SK-N-SH treated with all-trans-retinoic acid at 6 μM for 48 hours (cell line): Measurements from ENCODE around the gene TMEM30A.

ENCODE experiments used
- ATAC-seq: fragments of 200-7000 bp; cut with Tn5 transposase; 3 replicates; pipeline ENCODE4 v1.9.1; 2020; ENCODE audit warnings: mild to moderate bottlenecking, moderate library complexity
- ARNTL ChIP-seq: fragments of 450-650 bp; formaldehyde crosslinking; IDR thresholded peaks from 2 replicates; pipeline ENCODE4 v1.5.0; 2020; ENCODE audit warnings: low read depth, mild to moderate bottlenecking, moderate library complexity, borderline replicate concordance
- BACH2 ChIP-seq: fragments of 250-450 bp; sonication (Bioruptor Pico); IDR thresholded peaks from 2 replicates; pipeline ENCODE4 v1.9.0; 2021; ENCODE audit warnings: mild to moderate bottlenecking, borderline replicate concordance
- ESRRG ChIP-seq: fragments of 250-450 bp; sonication (Bioruptor Pico); IDR thresholded peaks from 2 replicates; pipeline ENCODE4 v1.6.1; 2021; ENCODE audit warnings: mild to moderate bottlenecking
- GLIS3 ChIP-seq: fragments of 250-450 bp; sonication (Bioruptor Pico); IDR thresholded peaks from 2 replicates; pipeline ENCODE4 v1.5.0; 2020; ENCODE audit warnings: mild to moderate bottlenecking, moderate library complexity
- ISL1 ChIP-seq: fragments of 250-450 bp; sonication (Bioruptor Pico); IDR thresholded peaks from 2 replicates; pipeline ENCODE4 v2.1.2; 2022; ENCODE audit warnings: mild to moderate bottlenecking, moderate library complexity
- OSR1 ChIP-seq: fragments of 250-450 bp; sonication (Bioruptor Pico); IDR thresholded peaks from 2 replicates; pipeline ENCODE4 v1.8.0; 2022; ENCODE audit warnings: moderate library complexity, mild to moderate bottlenecking, inconsistent platforms
- PPARA ChIP-seq: fragments of 250-450 bp; sonication (Bioruptor Pico); IDR thresholded peaks from 2 replicates; pipeline ENCODE4 v1.5.0; 2020; ENCODE audit warnings: mild to moderate bottlenecking, borderline replicate concordance
- RARB ChIP-seq: fragments of 250-450 bp; sonication (Bioruptor Pico); IDR thresholded peaks from 2 replicates; pipeline ENCODE4 v1.8.0; 2021; ENCODE audit warnings: mild to moderate bottlenecking, moderate library complexity
- SNAI2 ChIP-seq: fragments of 250-450 bp; sonication (Bioruptor Pico); IDR thresholded peaks from 2 replicates; pipeline ENCODE4 v1.5.0; 2020; ENCODE audit warnings: mild to moderate bottlenecking, moderate library complexity
- TCF4 ChIP-seq: fragments of 250-450 bp; sonication (Bioruptor Pico); IDR thresholded peaks from 2 replicates; pipeline ENCODE4 v1.8.0; 2021; ENCODE audit warnings: mild to moderate bottlenecking, moderate library complexity, borderline replicate concordance
- TOX ChIP-seq: fragments of 250-450 bp; sonication (Bioruptor Pico); IDR thresholded peaks from 2 replicates; pipeline ENCODE4 v1.8.0; 2021; ENCODE audit warnings: mild to moderate bottlenecking, moderate library complexity, borderline replicate concordance
- TSHZ2 ChIP-seq: fragments of 250-450 bp; sonication (Bioruptor Pico); IDR thresholded peaks from 2 replicates; pipeline ENCODE4 v1.5.0; 2020; ENCODE audit warnings: mild to moderate bottlenecking, moderate library complexity
- ZC3H10 ChIP-seq: fragments of 250-450 bp; sonication (Bioruptor Pico); IDR thresholded peaks from 2 replicates; pipeline ENCODE4 v1.5.1; 2021; ENCODE audit warnings: mild to moderate bottlenecking, moderate library complexity
- ZFP3 ChIP-seq: fragments of 250-450 bp; sonication (Bioruptor Pico); IDR thresholded peaks from 2 replicates; pipeline ENCODE4 v1.5.0; 2020; ENCODE audit warnings: mild to moderate bottlenecking, moderate library complexity
- ZFP30 ChIP-seq: fragments of 450-650 bp; formaldehyde crosslinking; IDR thresholded peaks from 2 replicates; pipeline ENCODE4 v1.5.0; 2022; ENCODE audit warnings: mild to moderate bottlenecking, moderate library complexity
- ZNF565 ChIP-seq: fragments of 450-650 bp; formaldehyde crosslinking; conservative IDR thresholded peaks from 2 replicates; pipeline ENCODE4 v1.5.0; 2020; ENCODE audit warnings: low read depth, mild to moderate bottlenecking, moderate library complexity
- ZNF70 ChIP-seq: fragments of 450-650 bp; formaldehyde crosslinking; IDR thresholded peaks from 2 replicates; pipeline ENCODE4 v1.5.0; 2020; ENCODE audit warnings: mild to moderate bottlenecking, moderate library complexity
- ZNF8 ChIP-seq: fragments of 450-650 bp; formaldehyde crosslinking; IDR thresholded peaks from 2 replicates; pipeline ENCODE4 v1.5.0; 2020; ENCODE audit warnings: mild to moderate bottlenecking, moderate library complexity
- TF ChIP-seq, protein P1 (sequence below): fragments of 250-450 bp; sonication (Bioruptor Pico); IDR thresholded peaks from 2 replicates; pipeline ENCODE4 v1.8.0; 2020; ENCODE audit warnings: mild to moderate bottlenecking, moderate library complexity, borderline replicate concordance
- TF ChIP-seq, protein P2 (sequence below): fragments of 250-450 bp; sonication (Bioruptor Pico); IDR thresholded peaks from 2 replicates; pipeline ENCODE4 v1.5.1; 2021; ENCODE audit warnings: mild to moderate bottlenecking, moderate library complexity
- TF ChIP-seq, protein P3 (sequence below): fragments of 250-450 bp; sonication (Bioruptor Pico); IDR thresholded peaks from 2 replicates; pipeline ENCODE4 v1.5.1; 2020; ENCODE audit warnings: low read depth, mild to moderate bottlenecking, moderate library complexity

Gene TMEM30A

GRCh38 chr6:75278474-75279077 lies 6.0 kb downstream of the TMEM30A start (continued):
- no peak for TF ChIP-seq TSHZ2 (CRISPR knock-in tag)
- no peak for TF ChIP-seq ZNF565 (CRISPR knock-in tag)
- no peak for TF ChIP-seq ZNF8 (CRISPR knock-in tag)
- no peak for TF ChIP-seq ISL1 (CRISPR knock-in tag)
- TF ChIP-seq TCF4 = no peak
- no peak for TF ChIP-seq ESRRG (CRISPR knock-in tag)

- peak; percentile 91 for ATAC-seq
- no peak for TF ChIP-seq OSR1
- TF ChIP-seq, all 23 proteins: peak for 0
Observed at GRCh38 chr6:75275067-75275466, 9.5 kb downstream of the TMEM30A start.

DNA sequence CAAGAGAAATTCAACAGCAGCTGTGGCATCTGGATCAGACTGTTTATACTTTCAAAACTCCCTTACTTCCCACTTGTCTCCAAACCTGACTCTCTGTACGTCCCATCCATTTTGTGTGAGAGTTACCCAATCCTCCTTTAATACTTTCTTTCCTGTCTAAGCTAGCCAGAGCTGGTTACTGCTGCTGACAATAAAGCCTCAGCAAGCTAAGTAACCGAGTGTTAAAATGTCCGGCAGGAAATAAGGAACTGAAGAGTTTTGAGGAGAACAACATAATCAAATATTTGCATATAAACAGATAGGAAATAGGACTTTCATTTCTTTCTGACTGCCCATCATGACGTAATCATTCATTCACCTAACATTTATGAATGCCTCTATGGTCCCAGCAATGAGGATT lies 11.6 kb downstream of the TMEM30A start:
- ATAC-seq = no peak
- TF ChIP-seq ZFP3 (CRISPR knock-in tag) (no peak), SNAI2 (CRISPR knock-in tag) (no peak), PPARA (CRISPR knock-in tag) (no peak), ZNF565 (CRISPR knock-in tag) (no peak), RARB (CRISPR knock-in tag) (no peak), TOX (no peak), ZNF70 (CRISPR knock-in tag) (no peak), ZC3H10 (CRISPR knock-in tag) (no peak), ARNTL (no peak), OSR1 (no peak), ZFP30 (CRISPR knock-in tag) (no peak)

- TF ChIP-seq, protein P1, sequence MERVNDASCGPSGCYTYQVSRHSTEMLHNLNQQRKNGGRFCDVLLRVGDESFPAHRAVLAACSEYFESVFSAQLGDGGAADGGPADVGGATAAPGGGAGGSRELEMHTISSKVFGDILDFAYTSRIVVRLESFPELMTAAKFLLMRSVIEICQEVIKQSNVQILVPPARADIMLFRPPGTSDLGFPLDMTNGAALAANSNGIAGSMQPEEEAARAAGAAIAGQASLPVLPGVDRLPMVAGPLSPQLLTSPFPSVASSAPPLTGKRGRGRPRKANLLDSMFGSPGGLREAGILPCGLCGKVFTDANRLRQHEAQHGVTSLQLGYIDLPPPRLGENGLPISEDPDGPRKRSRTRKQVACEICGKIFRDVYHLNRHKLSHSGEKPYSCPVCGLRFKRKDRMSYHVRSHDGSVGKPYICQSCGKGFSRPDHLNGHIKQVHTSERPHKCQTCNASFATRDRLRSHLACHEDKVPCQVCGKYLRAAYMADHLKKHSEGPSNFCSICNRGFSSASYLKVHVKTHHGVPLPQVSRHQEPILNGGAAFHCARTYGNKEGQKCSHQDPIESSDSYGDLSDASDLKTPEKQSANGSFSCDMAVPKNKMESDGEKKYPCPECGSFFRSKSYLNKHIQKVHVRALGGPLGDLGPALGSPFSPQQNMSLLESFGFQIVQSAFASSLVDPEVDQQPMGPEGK (CRISPR knock-in tag) = no peak
- TF ChIP-seq ZFP30 (CRISPR knock-in tag) (no peak), ARNTL (no peak)
- no peak for ATAC-seq
Observed at GRCh38 chr6:75272145-75272840, 12.3 kb downstream of the TMEM30A start.

GRCh38 chr6:75268988-75269354 lies 15.6 kb downstream of the TMEM30A start:
- ATAC-seq = no peak
- TF ChIP-seq, protein P2, sequence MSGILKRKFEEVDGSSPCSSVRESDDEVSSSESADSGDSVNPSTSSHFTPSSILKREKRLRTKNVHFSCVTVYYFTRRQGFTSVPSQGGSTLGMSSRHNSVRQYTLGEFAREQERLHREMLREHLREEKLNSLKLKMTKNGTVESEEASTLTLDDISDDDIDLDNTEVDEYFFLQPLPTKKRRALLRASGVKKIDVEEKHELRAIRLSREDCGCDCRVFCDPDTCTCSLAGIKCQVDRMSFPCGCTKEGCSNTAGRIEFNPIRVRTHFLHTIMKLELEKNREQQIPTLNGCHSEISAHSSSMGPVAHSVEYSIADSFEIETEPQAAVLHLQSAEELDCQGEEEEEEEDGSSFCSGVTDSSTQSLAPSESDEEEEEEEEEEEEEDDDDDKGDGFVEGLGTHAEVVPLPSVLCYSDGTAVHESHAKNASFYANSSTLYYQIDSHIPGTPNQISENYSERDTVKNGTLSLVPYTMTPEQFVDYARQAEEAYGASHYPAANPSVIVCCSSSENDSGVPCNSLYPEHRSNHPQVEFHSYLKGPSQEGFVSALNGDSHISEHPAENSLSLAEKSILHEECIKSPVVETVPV (CRISPR knock-in tag) = no peak
- TF ChIP-seq OSR1 (no peak), RARB (CRISPR knock-in tag) (no peak), ZNF8 (CRISPR knock-in tag) (no peak), GLIS3 (CRISPR knock-in tag) (no peak), ARNTL (no peak), ZC3H10 (CRISPR knock-in tag) (no peak), ZFP3 (CRISPR knock-in tag) (no peak), ISL1 (CRISPR knock-in tag) (no peak), SNAI2 (CRISPR knock-in tag) (no peak), ZNF70 (CRISPR knock-in tag) (no peak), BACH2 (CRISPR knock-in tag) (no peak)
- TF ChIP-seq, protein P3, sequence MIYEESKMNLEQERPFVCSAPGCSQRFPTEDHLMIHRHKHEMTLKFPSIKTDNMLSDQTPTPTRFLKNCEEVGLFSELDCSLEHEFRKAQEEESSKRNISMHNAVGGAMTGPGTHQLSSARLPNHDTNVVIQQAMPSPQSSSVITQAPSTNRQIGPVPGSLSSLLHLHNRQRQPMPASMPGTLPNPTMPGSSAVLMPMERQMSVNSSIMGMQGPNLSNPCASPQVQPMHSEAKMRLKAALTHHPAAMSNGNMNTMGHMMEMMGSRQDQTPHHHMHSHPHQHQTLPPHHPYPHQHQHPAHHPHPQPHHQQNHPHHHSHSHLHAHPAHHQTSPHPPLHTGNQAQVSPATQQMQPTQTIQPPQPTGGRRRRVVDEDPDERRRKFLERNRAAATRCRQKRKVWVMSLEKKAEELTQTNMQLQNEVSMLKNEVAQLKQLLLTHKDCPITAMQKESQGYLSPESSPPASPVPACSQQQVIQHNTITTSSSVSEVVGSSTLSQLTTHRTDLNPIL (CRISPR knock-in tag) = no peak
